Large intestine (tissue), 12 donors: ENCODE results near the gene CRNN. TPM values are rescaled to one million over a fixed set of nuclear protein-coding genes. Genes with fewer than 3 reads are reported as not detected.

Experiments used
- DNase-seq, 2 donors: peaks; one replicate each; pipeline versions ENCODE4 v3.0.0 to v3.0.0-alpha.2; 2013
- H3K27ac ChIP-seq: one replicate; pipeline ENCODE4 v1.5.1; 2013; ENCODE audit warnings: low read length
- H3K27me3 ChIP-seq: 2 replicates; pipeline ENCODE4 v1.6.1; 2013; ENCODE audit warnings: low read length; ENCODE audit not compliant: control insufficient read depth, insufficient read depth
- H3K36me3 ChIP-seq: 2 replicates; pipeline ENCODE4 v1.6.1; 2013; ENCODE audit warnings: low read length; ENCODE audit not compliant: control insufficient read depth, insufficient read depth
- H3K4me1 ChIP-seq: one replicate; pipeline ENCODE4 v1.6.1; 2013; ENCODE audit warnings: low read length; ENCODE audit not compliant: control insufficient read depth, insufficient read depth
- H3K4me3 ChIP-seq: one replicate; pipeline ENCODE4 v1.5.1; 2013; ENCODE audit warnings: low read length
- H3K9me3 ChIP-seq: one replicate; pipeline ENCODE4 v1.6.1; 2013; ENCODE audit warnings: mild to moderate bottlenecking, low read depth, low read length, moderate library complexity; ENCODE audit not compliant: control insufficient read depth
- WGBS: methylation state at CpG from one replicate; pipeline ENCODE4 v1.1.5; 2013; ENCODE audit warnings: low lambda C conversion rate; ENCODE audit not compliant: insufficient coverage; 5-methylcytosine and 5-hydroxymethylcytosine counted together
- long read RNA-seq, 11 donors: transcript quantifications; one replicate each; lab custom pipeline, GENCODE V29; 2026
- polyA plus RNA-seq: library from polyadenylated mRNA; unstranded; fragments of 120-200 nt; gene quantifications from one replicate; pipeline ENCODE4 v1.2.1, GENCODE V29; 2013

Gene CRNN
- polyA plus RNA-seq = not detected
- long read RNA-seq, donor 1 = 0 reads
- long read RNA-seq, donor 2 = 0 reads
- long read RNA-seq, donor 3 = 0 reads
- long read RNA-seq, donor 4 = 0 reads
- long read RNA-seq, donor 5 = 0 reads
- long read RNA-seq, donor 6 = 0 reads
- long read RNA-seq, donor 7 = 0 reads
- long read RNA-seq, donor 8 = 0 reads
- long read RNA-seq, donor 9 = 0 reads
- long read RNA-seq, donor 10 = 0 reads
- long read RNA-seq, donor 11 = 0 reads

- Histone ChIP-seq H3K36me3 (no peaks in the 10 kb centered on the region), H3K4me3 (no peak within 1 kb of the TSS), H3K27me3 (peaks cover 9% of the 10 kb centered on the region), H3K4me1 (no peaks in the 10 kb centered on the region), H3K27ac (no peak within 1 kb of the TSS), H3K9me3 (no peaks in the 10 kb centered on the region)
- WGBS = no CpG with 5 or more reads among the region's 3 CpGs
- no peak for DNase-seq
Observed at GRCh38 chr1:152413909-152414308, at the start of gene CRNN. TSS of gene CRNN (minus strand) at chr1:152414263. CDS start at chr1:152412233, 2,030 bp downstream.

GRCh38 chr1:152462636-152463035 lies 48.6 kb upstream of the CRNN start:
- Histone ChIP-seq H3K4me1 (no peaks in the 10 kb centered on the region), H3K4me3 (no peak overlapping the region), H3K9me3 (no peaks in the 10 kb centered on the region), H3K27ac (no peak overlapping the region), H3K36me3 (no peaks in the 10 kb centered on the region), H3K27me3 (peaks cover under 1% of the 10 kb centered on the region)
- no peak for DNase-seq
- WGBS = 82% methylated on average over 3 of the region's 26 CpGs

DNA sequence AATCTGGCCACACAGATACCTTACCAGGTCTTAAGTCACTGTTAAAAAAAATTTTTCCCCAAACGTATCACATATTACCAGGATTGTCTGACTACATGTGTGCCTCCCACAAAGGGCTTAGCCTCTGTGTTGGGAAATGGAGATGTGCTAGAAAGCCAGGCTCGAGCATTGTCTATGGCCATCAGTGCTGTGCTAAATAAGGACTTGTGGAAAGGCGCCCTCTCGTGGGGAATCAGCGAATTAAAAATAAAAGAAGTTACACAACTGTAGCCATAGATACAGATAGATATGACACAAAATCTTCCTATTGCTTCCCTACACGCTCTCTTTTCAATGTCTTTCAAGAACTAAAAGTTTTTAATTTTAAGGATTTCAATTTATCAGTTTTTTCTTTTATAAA lies 47.5 kb upstream of the CRNN start:
- no peak overlapping the region for H3K4me3 ChIP-seq
- H3K4me1 ChIP-seq = no peaks in the 10 kb centered on the region
- no peak overlapping the region for H3K27ac ChIP-seq
- peaks cover 8% of the 10 kb centered on the region for H3K27me3 ChIP-seq
- WGBS = 57% methylated on average over 1 of the region's 6 CpGs
- no peaks in the 10 kb centered on the region for H3K9me3 ChIP-seq
- DNase-seq = peak in 1 of 2 donors; percentile 22
- no peaks in the 10 kb centered on the region for H3K36me3 ChIP-seq

DNA sequence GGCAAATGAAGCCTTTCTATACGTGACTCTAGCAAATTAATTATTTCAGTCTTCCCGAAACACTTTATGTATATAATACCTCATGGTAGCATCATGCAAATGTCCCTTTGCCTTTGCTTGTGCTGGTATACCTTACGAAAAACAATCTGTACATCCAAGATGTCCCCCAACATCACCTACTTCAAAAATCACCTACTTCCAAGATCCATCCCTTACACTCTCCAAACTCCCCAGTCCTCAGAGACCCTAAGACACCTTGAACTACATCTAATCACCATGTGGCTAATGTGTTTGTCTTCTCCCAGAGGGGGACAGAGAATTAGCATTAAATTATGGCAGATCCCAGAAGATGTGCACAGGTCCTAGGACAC lies 46.5 kb upstream of the CRNN start:
- Histone ChIP-seq H3K9me3 (no peaks in the 10 kb centered on the region), H3K27me3 (peaks cover 8% of the 10 kb centered on the region), H3K27ac (no peak overlapping the region), H3K36me3 (no peaks in the 10 kb centered on the region), H3K4me3 (no peak overlapping the region), H3K4me1 (no peaks in the 10 kb centered on the region)
- 0% methylated on average over 1 of the region's 3 CpGs for WGBS
- no peak for DNase-seq

- Histone ChIP-seq H3K27ac (no peak overlapping the region), H3K4me3 (no peak overlapping the region), H3K9me3 (no peaks in the 10 kb centered on the region), H3K27me3 (peaks cover 8% of the 10 kb centered on the region), H3K4me1 (no peaks in the 10 kb centered on the region), H3K36me3 (no peaks in the 10 kb centered on the region)
- no CpG with 5 or more reads among the region's 8 CpGs for WGBS
- DNase-seq = peak in 1 of 2 donors; percentile 38
Observed at GRCh38 chr1:152459596-152460528, 45.8 kb upstream of the CRNN start.

GRCh38 chr1:152458384-152459185 lies 44.5 kb upstream of the CRNN start:
- H3K9me3 ChIP-seq = no peaks in the 10 kb centered on the region
- H3K27me3 ChIP-seq = peaks cover 8% of the 10 kb centered on the region
- no peak overlapping the region for H3K4me3 ChIP-seq
- 67% methylated on average over 1 of the region's 11 CpGs for WGBS
- DNase-seq = peak; percentile 48 to 56
- no peak overlapping the region for H3K27ac ChIP-seq
- no peaks in the 10 kb centered on the region for H3K4me1 ChIP-seq
- H3K36me3 ChIP-seq = no peaks in the 10 kb centered on the region

- WGBS = no CpG with 5 or more reads among the region's 2 CpGs
- H3K27me3 ChIP-seq = peaks cover 8% of the 10 kb centered on the region
- no peaks in the 10 kb centered on the region for H3K9me3 ChIP-seq
Observed at GRCh38 chr1:152457561-152457960, 43.5 kb upstream of the CRNN start.

DNA sequence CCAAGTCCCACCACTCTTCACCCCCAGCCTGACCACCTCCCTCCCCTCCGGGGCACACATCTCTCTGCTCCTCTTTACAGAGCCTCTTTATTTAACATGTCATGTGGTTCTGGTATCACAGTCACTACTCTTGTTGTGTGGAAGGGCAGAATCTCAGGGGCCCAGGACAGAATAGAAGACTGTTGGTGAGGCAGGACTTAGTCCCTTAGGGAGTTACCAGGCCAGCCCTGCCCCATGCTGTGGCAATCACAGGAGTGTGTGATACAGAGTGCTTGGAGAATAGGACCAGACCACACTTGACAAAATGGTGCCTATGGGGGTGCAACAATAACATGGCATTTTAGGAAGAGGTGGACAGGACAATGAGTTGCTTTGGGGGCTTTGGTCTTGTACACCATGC lies 43.0 kb upstream of the CRNN start:
- Histone ChIP-seq H3K27ac (no peak overlapping the region), H3K36me3 (no peaks in the 10 kb centered on the region), H3K9me3 (no peaks in the 10 kb centered on the region), H3K4me3 (no peak overlapping the region), H3K4me1 (no peaks in the 10 kb centered on the region), H3K27me3 (peaks cover 8% of the 10 kb centered on the region)
- no peak for DNase-seq
- whole genome bisulfite sequencing = no CpG with 5 or more reads among the region's 1 CpG

More at GRCh38 chr1:152457561-152457960, 43.5 kb upstream of the CRNN start:
- H3K27ac ChIP-seq = no peak overlapping the region
- no peaks in the 10 kb centered on the region for H3K4me1 ChIP-seq
- no peaks in the 10 kb centered on the region for H3K36me3 ChIP-seq
- no peak overlapping the region for H3K4me3 ChIP-seq
- DNase-seq = no peak

DNA sequence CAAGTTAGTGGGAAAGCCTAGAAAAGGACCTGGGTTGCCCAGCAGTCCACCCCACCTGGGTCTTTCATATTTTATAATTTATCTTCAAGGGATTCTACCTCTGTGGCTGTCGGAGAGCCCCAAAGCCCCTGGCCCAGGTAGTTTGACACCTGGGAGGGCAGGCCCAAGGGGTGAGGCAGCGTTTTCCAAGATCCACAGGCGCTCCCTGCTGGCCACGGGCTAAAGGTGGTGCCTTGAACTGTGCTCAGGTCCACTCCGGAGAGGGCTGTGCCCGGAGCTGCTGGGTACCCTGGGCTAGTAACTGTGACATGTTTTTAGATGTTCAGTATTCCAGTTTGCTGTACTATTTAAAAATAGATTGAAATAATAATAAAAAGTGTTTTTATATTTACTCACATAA lies 37.2 kb upstream of the CRNN start:
- H3K27me3 ChIP-seq = peaks cover 11% of the 10 kb centered on the region
- no CpG with 5 or more reads among the region's 6 CpGs for WGBS
- DNase-seq = no peak
- H3K4me3 ChIP-seq = no peak overlapping the region
- no peaks in the 10 kb centered on the region for H3K9me3 ChIP-seq
- H3K36me3 ChIP-seq = no peaks in the 10 kb centered on the region
- no peaks in the 10 kb centered on the region for H3K4me1 ChIP-seq
- H3K27ac ChIP-seq = no peak overlapping the region

GRCh38 chr1:152449661-152450060 lies 35.6 kb upstream of the CRNN start:
- Histone ChIP-seq H3K27ac (no peak overlapping the region), H3K9me3 (no peaks in the 10 kb centered on the region), H3K27me3 (peaks cover 11% of the 10 kb centered on the region), H3K4me1 (no peaks in the 10 kb centered on the region), H3K4me3 (no peak overlapping the region), H3K36me3 (no peaks in the 10 kb centered on the region)
- no peak for DNase-seq
- WGBS = no CpG with 5 or more reads among the region's 2 CpGs
